A549 treated with AZD2906 at 1 μM for 4 hours (cell line): ENCODE measurements around the gene RTKN. TPM values are rescaled to one million over a fixed set of nuclear protein-coding genes. Genes with fewer than 3 reads are reported as not detected.

Experiments used
- total RNA-seq: library from RNA; stranded (reverse); fragments of 200-300 nt; extraction: Qiagen RNA extraction; gene quantifications from 5 replicates; pipeline ENCODE4 v1.2.3, GENCODE V29; 2022

RTKN gene
- 18.7 to 24.5 TPM (median 22.4 TPM) in 5 replicates for total RNA-seq

DNA sequence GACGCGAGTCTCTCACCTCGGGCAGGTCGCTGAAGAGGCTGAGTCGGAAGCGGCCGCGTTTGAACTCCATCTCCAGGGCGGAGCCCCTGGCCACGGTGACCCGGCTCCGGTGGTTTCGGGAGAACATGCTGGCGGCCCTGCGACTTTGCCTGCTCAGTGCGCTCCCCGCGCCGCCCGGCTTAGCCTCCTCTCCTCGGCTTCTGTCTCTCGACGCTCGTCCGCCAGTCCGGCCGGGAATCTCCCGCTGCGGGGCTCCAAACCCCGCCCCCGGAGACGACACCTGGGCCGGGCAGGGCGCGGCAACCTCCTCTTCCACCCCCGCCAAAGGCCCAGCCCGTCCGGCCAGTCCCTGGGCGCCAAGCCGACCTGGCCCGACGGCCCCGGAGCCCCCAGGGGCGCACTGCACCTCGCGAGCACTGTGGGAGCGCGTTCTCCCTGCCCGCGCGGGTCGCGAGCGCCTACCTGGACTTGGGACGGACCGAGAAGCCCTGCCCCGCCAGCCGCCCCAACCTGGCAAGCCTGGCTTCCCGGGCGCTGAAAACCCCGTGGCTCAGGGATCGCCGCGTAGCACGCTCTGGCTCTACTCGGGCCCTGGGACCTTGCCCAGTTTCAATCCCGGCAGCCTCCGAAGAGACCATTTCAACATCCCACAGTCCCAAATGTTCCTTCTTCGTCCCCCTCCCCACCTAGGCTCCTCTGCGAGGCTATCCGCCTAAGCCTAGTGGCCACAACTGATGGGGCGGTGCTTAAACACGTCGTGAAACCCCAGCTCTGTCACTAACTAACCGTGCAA is at the start of gene RTKN:
RTKN (minus strand) TSS at position 248 of the 793 bp plus-strand sequence; CDS start at position 127, 121 bp downstream.

DNA sequence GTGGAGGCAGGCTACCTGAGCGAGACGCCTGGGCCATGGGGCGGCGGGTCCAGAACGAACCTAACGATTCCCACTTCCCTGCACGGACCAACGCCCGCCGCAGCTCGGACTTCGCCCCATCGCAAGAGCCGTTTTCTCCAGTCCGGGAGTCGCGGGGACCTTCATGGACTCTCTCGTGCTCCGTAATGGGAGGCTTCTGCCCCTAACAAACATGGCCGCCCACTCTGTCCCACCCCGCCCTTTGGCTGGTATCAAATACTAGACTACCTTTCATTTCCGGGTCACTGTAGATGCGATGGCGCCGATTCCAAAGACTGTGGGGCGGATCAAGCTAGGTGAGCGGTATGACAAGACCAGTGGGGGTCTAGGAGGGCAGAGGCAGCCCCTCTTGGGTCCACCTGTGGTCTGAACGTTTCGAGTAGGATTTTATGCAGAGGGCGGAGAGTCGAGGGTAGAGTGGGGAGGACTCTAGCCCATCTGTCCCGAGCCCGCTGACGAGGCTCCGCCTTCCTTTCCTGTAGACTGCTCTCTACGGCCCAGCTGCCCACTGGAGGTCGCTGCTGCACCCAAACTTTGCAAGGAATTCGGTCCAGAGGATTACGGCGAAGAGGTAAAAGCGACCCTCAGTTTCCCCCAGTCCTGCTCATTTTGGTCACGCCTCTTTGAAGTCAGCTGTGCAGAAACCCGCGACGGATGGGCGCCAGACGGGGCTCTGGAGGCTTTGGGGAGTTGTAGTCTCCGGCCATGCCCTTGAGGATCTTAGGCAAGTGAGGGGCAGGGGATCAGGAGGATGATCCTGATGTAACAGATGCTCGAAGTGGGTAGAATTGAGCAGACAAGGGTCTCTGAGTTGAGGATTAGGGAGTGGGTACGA is 41.3 kb upstream of the RTKN start, which contains the start of the genes CCDC142 and TTC31:
CCDC142 (minus strand) TSS at position 198 of the 874 bp plus-strand sequence; CDS start at position 37, 161 bp downstream.
TTC31 (plus strand) TSS at position 281 of the 874 bp plus-strand sequence; CDS start at position 296, 15 bp downstream.

GRCh38 chr2:74472086-74472944 is 30.6 kb upstream of the RTKN start, which contains the start of gene MRPL53:
Gene MRPL53 (minus strand): TSS chr2:74472680. CDS start chr2:74472660, 20 bp downstream.

GRCh38 chr2:74458132-74458937 is 16.6 kb upstream of the RTKN start, which contains the start of gene WBP1:
Gene WBP1 (plus strand): TSS chr2:74458438. CDS start chr2:74458603, 165 bp downstream.

DNA sequence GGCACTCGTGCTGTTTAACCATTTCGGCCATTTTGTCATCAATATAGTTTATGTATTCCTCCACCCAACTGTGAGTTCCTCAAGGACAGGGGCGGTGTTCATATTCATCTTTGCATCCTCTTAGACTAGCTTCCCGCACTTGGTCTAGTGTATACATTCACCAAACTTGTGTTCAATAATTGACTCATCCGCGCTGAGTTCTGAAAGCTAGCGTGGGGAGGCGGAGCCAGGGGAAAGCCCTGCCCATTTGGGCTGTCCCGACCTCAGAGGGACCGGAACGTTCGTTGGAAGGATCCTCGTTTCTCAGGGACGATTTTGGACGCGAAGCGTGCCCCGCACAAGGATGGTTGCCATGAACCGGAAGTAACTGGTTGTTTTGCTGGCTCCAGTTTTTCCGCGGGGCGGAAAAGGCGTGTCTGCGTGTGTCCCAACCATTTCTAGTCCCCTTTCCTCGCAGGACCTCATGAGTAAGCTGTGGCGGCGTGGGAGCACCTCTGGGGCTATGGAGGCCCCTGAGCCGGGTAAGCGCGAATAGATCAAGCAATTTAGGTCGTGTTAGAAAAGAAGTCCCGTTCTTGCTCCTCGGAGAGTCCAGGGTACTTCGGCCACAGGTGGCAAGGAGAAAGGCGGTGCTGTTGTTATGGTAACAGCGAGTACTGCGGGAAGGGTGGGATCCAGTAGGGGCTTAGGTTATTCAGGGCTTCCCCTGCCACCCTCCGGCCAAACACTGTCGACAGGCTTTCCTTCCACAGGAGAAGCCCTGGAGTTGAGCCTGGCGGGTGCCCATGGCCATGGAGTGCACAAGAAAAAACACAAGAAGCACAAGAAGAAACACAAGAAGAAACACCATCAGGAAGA is 13.1 kb upstream of the RTKN start, which contains the start of gene INO80B:
INO80B (plus strand) TSS at position 434 of the 858 bp plus-strand sequence; CDS start at position 464, 30 bp downstream.

DNA sequence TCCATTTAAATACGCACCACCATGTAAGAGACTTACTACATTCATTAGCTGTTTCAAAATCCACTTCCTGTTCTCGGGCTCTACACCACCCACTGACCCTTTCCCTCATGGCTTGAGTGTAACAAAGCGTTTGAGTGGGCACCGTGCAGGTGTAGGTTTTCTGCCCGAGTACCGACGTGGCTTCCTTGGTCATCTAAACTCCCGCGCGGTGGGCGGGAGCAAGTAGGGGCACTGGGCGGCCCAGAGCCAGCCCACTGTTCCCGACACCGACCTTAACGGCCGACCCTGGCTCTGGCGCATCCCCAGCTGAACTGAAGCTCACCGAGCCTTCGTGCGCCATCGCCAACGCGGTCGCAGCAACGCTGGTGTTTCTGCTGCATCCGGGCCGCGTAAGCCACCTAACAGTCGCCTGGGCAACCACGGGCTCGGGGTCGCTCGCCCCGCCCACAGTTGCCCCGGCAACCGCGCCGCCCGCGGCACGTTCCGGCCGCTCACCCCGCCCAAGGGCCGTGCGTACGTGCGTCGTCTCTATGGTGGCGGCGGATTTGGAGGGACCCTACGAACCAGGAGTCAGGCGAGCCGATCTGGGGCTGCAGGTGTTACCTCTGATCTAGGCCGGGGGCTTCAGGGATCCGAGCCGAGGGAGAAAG is 20.4 kb downstream of the RTKN start, which contains the start of the genes C2orf81 and WDR54:
C2orf81 (minus strand) TSS at position 399 of the 650 bp plus-strand sequence; CDS start at position 340, 59 bp downstream.
WDR54 (plus strand) TSS at position 510 of the 650 bp plus-strand sequence. CDS start 424 bp downstream, outside the sequence.

GRCh38 chr2:74379851-74380789 is 61.6 kb downstream of the RTKN start, which contains the start of gene DCTN1:
Gene DCTN1 (minus strand): TSS chr2:74380311. CDS start chr2:74380037, 274 bp downstream.

Other genes with a start within 250 kb of the RTKN start
- gene MTHFD2, start 243.3 kb downstream of the RTKN start, total RNA-seq, result 138 to 150 TPM (median 145 TPM) in 5 replicates
- 0.15 to 0.47 TPM (median 0.24 TPM) in 5 replicates for gene SLC4A5, start 98.5 kb downstream of the RTKN start, total RNA-seq
- gene DCTN1, start 61.6 kb downstream of the RTKN start, total RNA-seq, result 112 to 150 TPM (median 144 TPM) in 5 replicates
- 2.4 to 3.6 TPM (median 3.2 TPM) in 5 replicates for gene C2orf81, start 20.3 kb downstream of the RTKN start, total RNA-seq
- gene WDR54, start 20.2 kb downstream of the RTKN start, total RNA-seq, result 76.9 to 92.7 TPM (median 91.5 TPM) in 5 replicates
- 43.7 to 51.1 TPM (median 48.7 TPM) in 5 replicates for gene INO80B, start 13.2 kb upstream of the RTKN start, total RNA-seq
- gene WBP1, start 16.5 kb upstream of the RTKN start, total RNA-seq, result 49.4 to 85.1 TPM (median 81.5 TPM) in 5 replicates
- gene MOGS, start 23.4 kb upstream of the RTKN start, total RNA-seq, result 44.0 to 55.8 TPM (median 52.5 TPM) in 5 replicates
- 93.9 to 164 TPM (median 141 TPM) in 5 replicates for gene MRPL53, start 30.7 kb upstream of the RTKN start, total RNA-seq
- gene CCDC142, start 41.1 kb upstream of the RTKN start, total RNA-seq, result 10.5 to 16.0 TPM (median 13.2 TPM) in 5 replicates
- gene TTC31, start 41.1 kb upstream of the RTKN start, total RNA-seq, result 13.2 to 17.7 TPM (median 15.2 TPM) in 5 replicates
- gene LBX2, start 57.7 kb upstream of the RTKN start, total RNA-seq, result 3.2 to 4.3 TPM (median 3.8 TPM) in 5 replicates
- gene PCGF1, start 65.8 kb upstream of the RTKN start, total RNA-seq, result 29.9 to 35.0 TPM (median 31.9 TPM) in 5 replicates
- 0.24 to 0.37 TPM (median 0.30 TPM) in 5 replicates for gene TLX2, start 72.5 kb upstream of the RTKN start, total RNA-seq
- gene DQX1, start 84.3 kb upstream of the RTKN start, total RNA-seq, result 0.07 to 0.15 TPM (median 0.13 TPM) in 5 replicates
- 185 to 250 TPM (median 238 TPM) in 5 replicates for gene AUP1, start 87.8 kb upstream of the RTKN start, total RNA-seq
- gene HTRA2, start 88.0 kb upstream of the RTKN start, total RNA-seq, result 33.1 to 41.7 TPM (median 39.3 TPM) in 5 replicates
- 0.31 to 0.60 TPM (median 0.49 TPM) in 5 replicates for gene LOXL3, start 112.0 kb upstream of the RTKN start, total RNA-seq
- gene DOK1, start 112.8 kb upstream of the RTKN start, total RNA-seq, result 3.4 to 4.9 TPM (median 4.4 TPM) in 5 replicates
- gene M1AP, start 206.4 kb upstream of the RTKN start, total RNA-seq, result not detected in 5 replicates
- 8.7 to 11.8 TPM (median 10.7 TPM) in 5 replicates for gene SEMA4F, start 212.3 kb upstream of the RTKN start, total RNA-seq